ENCODE measurements around the gene IFI16. TPM values are rescaled to one million over a fixed set of nuclear protein-coding genes. Genes with fewer than 3 reads are reported as not detected.

IFI16 gene
- total and polyA plus RNA-seq, 10 of the 15 experiments (the other 5 are each of a cell fraction or from before 2014, with no cell fraction given): 120 to 375 (median 188) TPM

- 0 out of 4 replicates have a peak, but pooled peaks cover 0 to under 1% of the 10 kb centered on the region in 2 experiments for H3K27me3 ChIP-seq (replicated peaks in 1 of 2; ENCODE audit: control insufficient read depth in 2 of 2, insufficient read depth in 2 of 2, low read length in 1 of 2)
- DNase-seq (ENCODE audit: low read depth, low spot score) (no peak), FAIRE-seq (no peak), ATAC-seq (no peak)
- no peak overlapping the region for H3K4me2 ChIP-seq (ENCODE audit: control insufficient read depth, insufficient read depth)
- BruUV-seq (replicated peaks): no TSS peak
- CTCF ChIA-PET: interaction anchor here (1.3 kb wide), 1 partner anchor 12 kb away, joined by 5 read pairs; no protein-coding TSS in a partner anchor
- no peaks in the 10 kb centered on the region for H3K9me3 ChIP-seq (replicated peaks; ENCODE audit: control insufficient read depth, insufficient read depth, low read length)
- no peak overlapping the region for H3K9ac ChIP-seq (ENCODE audit: control insufficient read depth, insufficient read depth, low read length)
- H3K27ac ChIP-seq (ENCODE audit: control insufficient read depth, insufficient read depth): no peak overlapping the region
- H3K79me2 ChIP-seq (ENCODE audit: control insufficient read depth, insufficient read depth, low read length): no peaks in the 10 kb centered on the region
- 100% methylated on average over 3 of the region's 3 CpGs for WGBS (ENCODE audit: insufficient coverage, insufficient replicate concordance, low lambda C conversion rate, missing lambda C conversion rate)
- in situ Hi-C loops (cut with MboI) (no loop called here), intact Hi-C loops (cut with micrococcal nuclease; ENCODE audit: unreplicated experiment) (loop anchor here (5.0 kb wide), 1 partner anchor 578 kb away; no protein-coding TSS in a partner anchor)
- no peaks in the 10 kb centered on the region for H3K4me1 ChIP-seq (ENCODE audit: control insufficient read depth, insufficient read depth, low read length)
- H3K36me3 ChIP-seq (ENCODE audit: control insufficient read depth in 2 of 2, insufficient read depth in 2 of 2, low read length in 1 of 2): no peaks in the 10 kb centered on the region
- SMC1A ChIA-PET (ENCODE audit: uncharacterized antibody, unreplicated experiment): interaction anchor here (1.1 to 1.9 kb wide), 3 partner anchors 13 to 578 kb away, joined by 3 to 8 read pairs (median 3); no protein-coding TSS in a partner anchor
- RAD21 ChIA-PET (ENCODE audit: unreplicated experiment): no interaction called here
- TF ChIP-seq SMARCA5 (IDR thresholded peaks at IDR 0.05) (no peak), SMAD1 (IDR thresholded peaks at IDR 0.05; ENCODE audit: low read depth, partially characterized antibody) (no peak), SPI1 (IDR thresholded peaks at IDR 0.05; ENCODE audit: borderline replicate concordance, insufficient read depth, low read depth, low read length) (no peak), NBN (IDR thresholded peaks at IDR 0.05) (no peak), EP300 (IDR thresholded peaks at IDR 0.05; ENCODE audit: borderline replicate concordance in 1 of 2, control insufficient read depth in 1 of 2, low read depth in 2 of 2, low read length in 2 of 2) (no peak), TARDBP (IDR thresholded peaks at IDR 0.05; ENCODE audit: borderline replicate concordance) (no peak), DPF2 (IDR thresholded peaks at IDR 0.05) (no peak), JUND (IDR thresholded peaks at IDR 0.05; ENCODE audit: low read depth, low read length) (no peak), HCFC1 (IDR thresholded peaks at IDR 0.05; ENCODE audit: low read length) (no peak), NR2C1 (IDR thresholded peaks at IDR 0.05) (no peak)
- no peaks in the 10 kb centered on the region for H4K20me1 ChIP-seq (ENCODE audit: control insufficient read depth, insufficient read depth)
- POLR2A ChIA-PET: no interaction called here
- no peak overlapping the region for H2AFZ ChIP-seq (ENCODE audit: control insufficient read depth, low read depth, low read length)
- no peak overlapping the region for H3K4me3 ChIP-seq
Observed at GRCh38 chr1:159084867-159085266, 75.2 kb downstream of the IFI16 start.
